DND-41 (cell line): ENCODE data around the gene C5orf47.

Experiments
- ATAC-seq: fragments of 200-7000 bp; cut with Tn5 transposase; 3 replicates; pipeline ENCODE4 v1.9.1; 2021; ENCODE audit warnings: low read depth; ENCODE audit not compliant: insufficient read depth
- DNase-seq: peaks from one replicate; pipeline ENCODE4 v3.0.0-alpha.2; 2020
- H2AFZ ChIP-seq: 2 replicates; pipeline ENCODE4 v1.6.0; 2012; ENCODE audit warnings: low read depth, low read length
- H3K27ac ChIP-seq: 2 replicates; pipeline ENCODE4 v1.5.1; 2012; ENCODE audit warnings: low read length, inconsistent platforms
- H3K27me3 ChIP-seq: fragments of 200-600 bp; sonication (generic); 2 replicates; pipeline ENCODE4 v1.6.0; 2012; ENCODE audit warnings: low read length, mild to moderate bottlenecking, inconsistent platforms; ENCODE audit not compliant: insufficient read depth, poor library complexity
- H3K36me3 ChIP-seq: 2 replicates; pipeline ENCODE4 v1.5.1; 2012; ENCODE audit warnings: low read length, inconsistent platforms; ENCODE audit not compliant: insufficient read depth
- H3K4me1 ChIP-seq: 2 replicates; pipeline ENCODE4 v1.5.1; 2012; ENCODE audit warnings: mild to moderate bottlenecking, low read length; ENCODE audit not compliant: insufficient read depth
- H3K4me2 ChIP-seq: 2 replicates; pipeline ENCODE4 v1.6.0; 2012; ENCODE audit warnings: mild to moderate bottlenecking, moderate library complexity, low read length, inconsistent platforms; ENCODE audit not compliant: insufficient read depth
- H3K4me3 ChIP-seq, 2 experiments: fragments of 200-600 bp in 1 of 2; shearing (Covaris generic) in 1 of 2; 2 replicates each; pipeline ENCODE4 v1.5.1; 2012 to 2016; ENCODE audit warnings: inconsistent platforms in 2 of 2, low read length in 2 of 2, mild to moderate bottlenecking in 2 of 2, low read depth in 1 of 2, moderate library complexity in 1 of 2
- H3K79me2 ChIP-seq: 2 replicates; pipeline ENCODE4 v1.6.0; 2012; ENCODE audit warnings: low read length, inconsistent platforms; ENCODE audit not compliant: insufficient read depth
- H3K9ac ChIP-seq: 2 replicates; pipeline ENCODE4 v1.6.0; 2012; ENCODE audit warnings: low read depth, mild to moderate bottlenecking, inconsistent platforms, low read length, moderate library complexity
- H3K9me3 ChIP-seq: 2 replicates; pipeline ENCODE4 v1.5.1; 2012; ENCODE audit warnings: low read length, moderate library complexity, mild to moderate bottlenecking, inconsistent platforms; ENCODE audit not compliant: insufficient read depth, severe bottlenecking
- H4K20me1 ChIP-seq: 2 replicates; pipeline ENCODE4 v1.6.0; 2012; ENCODE audit warnings: low read length; ENCODE audit not compliant: insufficient read depth
- EZH2 ChIP-seq: IDR thresholded peaks from 3 replicates; pipeline ENCODE4 v1.6.1; 2012; ENCODE audit warnings: borderline replicate concordance, low read depth, mild to moderate bottlenecking, moderate library complexity, low read length, inconsistent platforms; ENCODE audit not compliant: severe bottlenecking
- TF ChIP-seq, protein P1 (sequence below): IDR thresholded peaks from 2 replicates; pipeline ENCODE4 v1.5.1; 2012; ENCODE audit warnings: borderline replicate concordance, low read length, moderate library complexity, mild to moderate bottlenecking; ENCODE audit not compliant: poor library complexity, severe bottlenecking; ENCODE audit errors: extremely low read depth

Gene C5orf47

DNA sequence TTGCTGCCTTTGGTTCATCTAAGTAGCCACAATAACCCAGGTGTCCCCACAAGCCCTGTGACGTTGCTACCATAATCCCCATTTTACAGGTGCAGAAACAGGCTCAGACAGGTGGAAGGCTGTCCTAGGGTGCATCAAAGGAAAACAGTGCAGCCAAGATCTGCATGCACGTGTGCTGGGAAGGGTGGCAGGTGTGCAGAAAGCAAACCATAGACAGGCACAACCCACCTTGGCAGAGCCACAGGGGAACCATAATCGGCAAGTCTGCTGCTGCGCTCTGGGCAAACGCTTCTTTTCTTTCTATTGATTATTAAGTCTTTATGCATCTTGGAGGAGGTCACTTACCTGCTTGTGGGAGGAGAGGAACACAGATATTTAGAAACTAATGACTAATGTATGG lies 63.7 kb downstream of the C5orf47 start:
- TF ChIP-seq, protein P1, sequence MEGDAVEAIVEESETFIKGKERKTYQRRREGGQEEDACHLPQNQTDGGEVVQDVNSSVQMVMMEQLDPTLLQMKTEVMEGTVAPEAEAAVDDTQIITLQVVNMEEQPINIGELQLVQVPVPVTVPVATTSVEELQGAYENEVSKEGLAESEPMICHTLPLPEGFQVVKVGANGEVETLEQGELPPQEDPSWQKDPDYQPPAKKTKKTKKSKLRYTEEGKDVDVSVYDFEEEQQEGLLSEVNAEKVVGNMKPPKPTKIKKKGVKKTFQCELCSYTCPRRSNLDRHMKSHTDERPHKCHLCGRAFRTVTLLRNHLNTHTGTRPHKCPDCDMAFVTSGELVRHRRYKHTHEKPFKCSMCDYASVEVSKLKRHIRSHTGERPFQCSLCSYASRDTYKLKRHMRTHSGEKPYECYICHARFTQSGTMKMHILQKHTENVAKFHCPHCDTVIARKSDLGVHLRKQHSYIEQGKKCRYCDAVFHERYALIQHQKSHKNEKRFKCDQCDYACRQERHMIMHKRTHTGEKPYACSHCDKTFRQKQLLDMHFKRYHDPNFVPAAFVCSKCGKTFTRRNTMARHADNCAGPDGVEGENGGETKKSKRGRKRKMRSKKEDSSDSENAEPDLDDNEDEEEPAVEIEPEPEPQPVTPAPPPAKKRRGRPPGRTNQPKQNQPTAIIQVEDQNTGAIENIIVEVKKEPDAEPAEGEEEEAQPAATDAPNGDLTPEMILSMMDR = no peak
- TF ChIP-seq EZH2 = no peak
- Histone ChIP-seq H3K79me2 (no peaks in the 10 kb centered on the region), H3K9me3 (no peaks in the 10 kb centered on the region), H3K4me1 (no peaks in the 10 kb centered on the region), H3K27ac (no peak overlapping the region), H3K36me3 (no peaks in the 10 kb centered on the region), H3K9ac (no peak overlapping the region), H4K20me1 (no peaks in the 10 kb centered on the region), H3K4me2 (no peak overlapping the region), H2AFZ (no peak overlapping the region), H3K4me3 (no peak overlapping the region), H3K27me3 (no peaks in the 10 kb centered on the region)
- ATAC-seq (no peak), DNase-seq (no peak)

DNA sequence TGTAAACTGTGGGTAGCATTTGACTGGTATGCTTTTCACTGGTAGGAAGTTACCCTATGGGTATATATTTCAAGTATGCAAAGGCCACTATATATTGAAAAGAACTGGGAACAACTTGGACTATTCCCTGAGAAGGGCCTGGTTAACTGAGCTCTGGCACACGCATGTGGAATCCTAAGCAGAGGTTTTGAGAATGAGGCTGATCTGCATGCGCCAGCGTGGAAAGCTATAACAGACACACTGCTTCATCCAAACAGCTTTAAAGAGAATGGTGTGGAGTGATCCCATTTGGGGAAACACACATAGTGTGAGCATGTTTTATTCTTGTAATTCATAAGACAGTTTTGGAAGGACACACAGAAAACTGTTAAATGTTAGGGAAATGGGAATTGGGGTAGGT lies 64.9 kb downstream of the C5orf47 start:
- H3K9ac ChIP-seq = no peak overlapping the region
- no peak overlapping the region for H3K27ac ChIP-seq
- H4K20me1 ChIP-seq = no peaks in the 10 kb centered on the region
- no peak overlapping the region for H3K4me3 ChIP-seq
- ATAC-seq (no peak), DNase-seq (no peak)
- H3K4me1 ChIP-seq = no peaks in the 10 kb centered on the region
- TF ChIP-seq EZH2 = no peak
- TF ChIP-seq, protein P1 = no peak
- H3K27me3 ChIP-seq = no peaks in the 10 kb centered on the region
- H3K79me2 ChIP-seq = no peaks in the 10 kb centered on the region
- no peak overlapping the region for H3K4me2 ChIP-seq
- H3K9me3 ChIP-seq = no peaks in the 10 kb centered on the region
- H3K36me3 ChIP-seq = no peaks in the 10 kb centered on the region
- no peak overlapping the region for H2AFZ ChIP-seq
